ENCODE data around the gene GRAP.

GRAP gene

DNA sequence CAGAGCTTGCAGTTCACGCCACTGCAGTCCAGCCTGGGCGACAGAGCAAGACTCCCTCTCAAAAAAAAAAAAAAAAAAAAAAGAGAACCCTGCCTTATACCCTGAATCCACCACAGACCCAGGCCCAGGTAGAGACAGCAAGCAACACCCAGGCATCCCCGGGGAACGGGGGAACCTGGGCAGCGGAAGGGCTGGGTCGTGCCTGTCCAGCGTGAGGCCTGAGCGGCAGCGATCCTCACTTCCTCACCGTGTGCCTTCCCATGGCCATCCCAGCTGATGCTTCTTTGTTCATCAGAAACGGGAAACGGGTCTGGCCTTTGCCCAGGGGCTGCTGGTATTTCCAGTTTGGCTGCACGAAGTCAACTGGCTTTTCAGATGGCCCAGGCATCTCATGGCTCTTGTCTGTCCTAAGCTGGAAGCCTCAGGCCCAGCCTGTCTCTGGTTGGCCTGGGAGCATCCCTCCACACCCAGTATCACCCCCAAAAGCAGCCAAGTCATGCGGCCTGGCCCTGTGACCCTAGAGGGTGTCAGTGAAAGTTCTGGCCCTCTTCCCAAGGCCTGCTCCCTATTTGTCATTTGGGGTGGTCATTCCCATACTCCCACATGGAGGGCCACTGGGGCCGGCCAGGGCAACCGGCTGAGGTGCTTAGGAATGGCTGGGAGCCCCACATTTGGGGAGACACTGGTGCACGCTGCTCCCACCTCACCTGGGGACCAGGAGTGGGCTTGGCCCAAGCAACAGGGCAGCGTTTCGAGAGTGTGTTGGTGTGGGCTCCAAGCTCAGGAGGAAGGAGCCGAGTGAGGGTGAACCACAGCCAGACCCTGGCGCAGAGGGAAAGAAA, 62.3 kb downstream of the GRAP start:
- DNase-seq (ENCODE audit: low spot score): no peak

GRCh38 chr17:18981642-18982424, 64.9 kb downstream of the GRAP start:
- DNase-seq (ENCODE audit: low spot score): no peak

- DNase-seq (ENCODE audit: low spot score): no peak
These were observed 65.5 kb downstream of the GRAP start for GRCh38 chr17:18981335-18981641.

- DNase-seq (ENCODE audit: low spot score): no peak
These were observed 65.9 kb downstream of the GRAP start for GRCh38 chr17:18980682-18981334.

GRCh38 chr17:18978655-18979054, 68.1 kb downstream of the GRAP start:
- no peak for DNase-seq (ENCODE audit: low spot score)

- DNase-seq (ENCODE audit: low spot score): no peak
These were observed 68.7 kb downstream of the GRAP start for GRCh38 chr17:18978050-18978449.

- DNase-seq (ENCODE audit: low spot score): no peak
These were observed 69.1 kb downstream of the GRAP start for GRCh38 chr17:18977646-18978045.

DNA sequence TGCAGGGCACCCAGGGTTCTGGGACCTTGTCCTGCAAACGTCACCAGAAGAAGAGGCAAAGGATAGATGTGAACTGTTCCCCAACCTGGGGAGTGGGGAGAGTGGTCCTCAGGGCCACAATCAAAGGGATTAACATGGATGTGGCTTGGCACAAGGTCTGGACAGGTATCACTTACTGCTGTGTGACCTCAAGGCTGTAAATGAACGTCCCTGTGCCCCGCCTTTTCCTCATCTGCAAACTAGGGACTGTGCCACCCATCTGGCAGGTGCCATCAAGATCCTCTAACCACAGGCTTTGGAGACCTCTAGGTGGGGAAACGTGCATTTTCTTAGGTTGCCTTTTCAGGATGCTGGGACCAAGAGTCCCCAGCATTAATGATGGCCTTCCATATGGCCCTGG, 69.7 kb downstream of the GRAP start:
- no peak for DNase-seq (ENCODE audit: low spot score)

- no peak for DNase-seq (ENCODE audit: low spot score)
These were observed 70.6 kb downstream of the GRAP start for GRCh38 chr17:18976201-18976600.

DNA sequence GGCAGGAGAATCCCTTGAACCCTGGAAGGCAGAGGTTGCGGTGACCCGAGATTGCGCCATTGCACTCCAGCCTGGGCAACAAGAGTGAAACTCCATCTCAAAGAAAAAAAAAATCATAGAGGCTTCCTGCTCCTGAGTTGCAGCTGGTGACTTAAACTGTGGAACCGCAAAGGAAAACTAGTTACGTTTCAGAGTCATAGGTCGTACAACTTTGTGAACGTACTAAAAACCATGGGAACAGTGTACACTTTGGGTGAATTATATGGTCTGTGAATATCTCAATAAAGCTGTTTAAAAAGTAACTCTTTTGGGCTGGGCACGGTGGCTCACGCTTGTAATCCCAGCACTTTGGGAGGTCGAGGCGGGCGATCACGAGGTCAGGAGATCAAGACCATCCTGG, 71.2 kb downstream of the GRAP start:
- DNase-seq (ENCODE audit: low spot score): no peak

DNA sequence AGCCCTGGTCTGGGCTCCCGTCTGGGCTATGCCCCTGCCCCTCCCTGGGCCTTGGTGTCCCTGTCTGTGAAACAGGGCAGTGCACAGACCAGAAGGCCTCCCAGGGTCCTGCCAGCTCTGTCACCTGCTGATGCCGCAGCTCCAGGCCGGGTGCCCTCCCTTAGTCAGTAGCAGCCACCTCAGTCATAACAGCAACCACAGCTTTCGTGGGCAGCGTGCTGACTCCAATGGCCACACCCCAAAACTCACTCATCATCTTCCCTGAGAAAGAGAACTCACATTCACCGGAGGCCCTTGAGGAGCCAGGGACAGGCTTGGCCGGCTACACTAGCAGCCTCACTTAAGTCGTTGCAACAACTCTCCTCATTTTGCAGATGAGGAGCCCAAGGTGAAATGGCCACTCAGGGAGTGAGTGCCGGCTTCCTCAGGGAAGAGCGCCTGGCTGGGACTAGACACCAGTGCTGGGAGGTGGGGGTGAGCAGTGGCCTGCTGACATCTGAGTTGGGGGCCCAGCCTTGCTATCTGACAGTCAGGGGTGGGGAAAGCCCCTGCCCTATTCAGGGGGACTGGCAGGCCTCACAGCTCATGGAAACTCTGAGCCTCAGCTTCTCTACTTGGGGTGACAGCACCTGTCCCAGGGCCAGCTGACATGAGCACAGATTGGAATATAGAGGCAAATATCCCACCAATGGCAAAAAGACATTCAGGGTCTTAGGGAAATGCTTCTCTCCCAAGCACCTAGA, 72.2 kb downstream of the GRAP start:
- no peak for DNase-seq (ENCODE audit: low spot score)

DNA sequence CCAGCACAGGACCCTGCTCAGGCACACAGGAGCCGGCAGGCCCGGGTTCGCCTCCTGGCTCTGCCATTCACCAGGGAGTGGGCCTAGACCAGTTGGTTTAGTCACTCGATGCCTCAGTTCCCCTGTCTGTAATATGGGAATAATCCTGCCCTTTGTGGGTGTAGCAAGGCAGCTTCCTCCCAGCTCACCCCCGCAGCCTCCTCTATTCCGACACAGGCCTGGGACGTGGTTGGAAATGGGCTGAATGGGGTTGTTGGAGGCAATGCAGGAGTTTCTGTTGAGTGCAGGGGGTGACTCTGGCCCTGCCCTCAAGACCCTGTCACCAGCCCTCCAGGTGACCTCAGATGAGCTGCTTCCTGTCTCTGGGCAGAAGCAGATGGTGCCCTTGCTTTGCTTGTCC, 75.0 kb downstream of the GRAP start:
- DNase-seq (ENCODE audit: low spot score): no peak
